ENCODE measurements around the gene PSMD14. TPM values are rescaled to one million over a fixed set of nuclear protein-coding genes. Genes with fewer than 3 reads are reported as not detected.

PSMD14 gene
- total RNA-seq, 1 experiment from 2014 or later: 205 TPM

- POLR2A ChIA-PET (ENCODE audit: low non-redundant PET): no interaction called here
- BruUV-seq (replicated peaks): no TSS peak
- Histone ChIP-seq H3K27me3 (replicated peaks; ENCODE audit: insufficient read depth, low read depth, low read length, poor library complexity) (no peaks in the 10 kb centered on the region), H3K4me3 (ENCODE audit: low read depth, low read length, poor library complexity, severe bottlenecking) (no peak overlapping the region), H3K27ac (ENCODE audit: low read depth, low read length, poor library complexity, severe bottlenecking) (no peak overlapping the region), H3K9me3 (ENCODE audit: low read depth, low read length, poor library complexity, severe bottlenecking) (no peaks in the 10 kb centered on the region), H3K36me3 (ENCODE audit: insufficient read depth, low read length, poor library complexity, severe bottlenecking) (no peaks in the 10 kb centered on the region), H3K4me1 (ENCODE audit: insufficient read depth, low read length, poor library complexity, severe bottlenecking) (no peaks in the 10 kb centered on the region)
- CTCF ChIA-PET: no interaction called here
- intact Hi-C loops (cut with micrococcal nuclease; ENCODE audit: unreplicated experiment): no loop called here
- TF ChIP-seq EZH2 (IDR thresholded peaks at IDR 0.05; ENCODE audit: borderline replicate concordance, low read depth, low read length, poor library complexity, severe bottlenecking): no peak
- no peak for TF ChIP-seq CTCF (conservative IDR thresholded peaks at IDR 0.05; ENCODE audit: low read depth, low read length)
- DNase-seq (ENCODE audit: low spot score): peak; percentile 18
Observed at GRCh38 chr2:161448431-161448830, 140.2 kb downstream of the PSMD14 start.

Other genes with a start within 250 kb of the PSMD14 start
- 35.9 and 38.9 TPM in 2 replicates for gene TANK, start 148.0 kb upstream of the PSMD14 start, total RNA-seq (2021)
- gene TBR1, start 107.9 kb downstream of the PSMD14 start, total RNA-seq (2021): 0.17 and 0.44 TPM in 2 replicates